SIG-M5 treated with dmso at 0.1 percent for 504 hours (cell line): ENCODE measurements around the gene TIMM44.

Experiments used
- DNase-seq: peaks from one replicate; lab custom pipeline; 2025; ENCODE audit not compliant: unreplicated experiment; lab: John Stamatoyannopoulos, UW

Gene TIMM44

DNA sequence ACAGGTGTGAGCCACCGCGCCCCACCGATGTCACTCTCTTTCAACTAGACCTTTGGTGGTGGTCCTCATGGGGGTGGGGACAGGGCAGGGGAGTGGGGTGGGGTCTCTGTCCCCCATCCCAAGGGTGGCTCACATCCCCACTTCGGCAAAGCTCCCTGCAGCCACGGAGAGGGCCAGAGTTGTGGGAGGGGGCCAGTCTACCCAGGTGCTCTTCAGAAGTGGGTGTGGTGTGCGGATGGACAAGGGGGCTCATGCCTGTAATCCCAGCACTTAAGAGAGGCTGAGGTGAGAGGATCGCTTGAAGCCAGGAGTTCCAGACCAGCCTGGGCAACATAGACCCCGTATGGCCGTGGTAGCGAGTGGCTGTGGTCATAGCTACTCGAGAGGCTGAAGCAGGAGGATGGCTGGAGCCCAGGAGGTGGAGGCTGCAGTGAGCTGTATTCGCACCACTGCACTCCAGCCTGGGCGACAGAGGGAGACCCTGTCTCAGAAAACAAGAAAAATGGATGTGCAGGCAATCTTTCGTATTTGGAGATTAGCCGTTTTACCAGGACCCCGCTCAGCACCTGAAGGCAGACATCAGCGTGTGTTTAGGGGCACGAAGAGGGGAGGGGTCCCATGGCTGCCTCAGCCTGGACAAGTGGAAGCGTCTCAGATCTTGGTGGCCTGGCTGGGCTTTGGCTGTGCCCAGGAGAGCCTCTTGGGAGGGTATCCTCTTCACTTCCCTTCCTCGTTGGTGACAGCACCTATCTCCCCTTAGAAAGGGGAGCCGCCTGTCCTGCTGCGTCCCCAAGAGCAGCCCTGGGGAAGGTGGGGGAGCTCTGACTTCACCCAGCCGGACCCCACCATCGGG, 28.0 kb downstream of the TIMM44 start:
- no peak for DNase-seq

DNA sequence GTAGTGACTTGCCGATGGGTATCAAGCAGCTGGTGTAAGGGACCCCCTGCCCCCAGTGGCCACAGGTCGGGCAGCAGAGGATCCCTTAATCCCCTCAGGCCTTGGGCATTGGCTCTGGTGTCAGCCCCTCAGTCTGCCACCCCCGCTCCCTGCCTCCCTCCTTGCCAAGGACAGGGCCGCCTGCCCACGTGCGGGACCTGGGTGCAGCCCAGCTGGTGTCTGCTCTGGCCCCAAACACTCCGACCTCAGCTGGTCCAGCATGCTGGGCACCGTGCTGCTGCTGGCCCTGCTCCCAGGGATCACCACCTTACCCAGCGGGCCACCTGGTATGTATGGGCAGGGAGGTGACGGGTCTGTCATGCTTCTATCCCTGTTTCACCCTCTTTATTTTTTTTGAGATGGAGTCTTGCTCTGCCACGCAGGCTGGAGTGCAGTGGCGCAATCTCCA, 28.8 kb downstream of the TIMM44 start, which contains the start of gene TGFBR3L:
Gene TGFBR3L, plus strand, starts transcription at position 233 of the 448 bp plus-strand sequence.
- DNase-seq, result no peak

DNA sequence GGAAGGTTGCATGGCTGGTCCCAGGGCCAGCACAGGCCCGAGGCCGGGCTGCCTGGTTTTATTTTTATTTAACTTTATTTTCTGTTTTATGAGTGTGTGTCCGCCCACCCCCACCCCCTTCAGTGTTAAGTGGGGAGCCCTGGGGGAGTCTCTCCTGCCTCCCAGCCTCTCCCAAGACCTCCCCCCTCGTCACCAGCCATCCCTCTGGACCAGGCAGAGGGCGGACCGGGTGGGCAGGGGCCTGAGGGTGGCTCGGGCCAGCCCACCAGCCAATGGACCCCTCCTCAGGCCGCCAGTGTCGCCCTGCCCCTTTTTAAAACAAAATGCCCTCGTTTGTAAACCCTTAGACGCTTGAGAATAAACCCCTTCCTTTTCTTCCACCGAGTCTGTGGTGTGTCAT, 29.4 kb downstream of the TIMM44 start:
- DNase-seq, result no peak

DNA sequence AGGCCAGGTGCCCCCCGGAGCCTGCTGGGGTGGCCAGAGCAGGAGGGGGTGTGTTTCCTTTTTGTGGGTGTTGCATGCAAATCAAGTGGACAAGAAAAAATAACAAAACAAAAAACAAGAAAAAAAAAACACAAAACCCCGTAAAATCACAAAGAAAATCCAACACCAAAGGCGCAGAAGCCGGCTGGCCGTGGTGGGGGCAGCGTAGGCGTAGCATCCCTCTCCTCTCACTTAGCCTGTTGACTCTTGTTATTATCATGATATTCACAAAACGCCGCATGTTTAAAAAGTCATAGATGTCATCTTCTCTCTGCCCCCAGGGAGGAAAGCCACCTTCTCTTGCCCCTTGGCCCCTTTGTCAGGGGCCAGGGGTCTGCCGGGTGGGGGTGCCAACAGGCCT, 29.8 kb downstream of the TIMM44 start:
- DNase-seq, result no peak

DNA sequence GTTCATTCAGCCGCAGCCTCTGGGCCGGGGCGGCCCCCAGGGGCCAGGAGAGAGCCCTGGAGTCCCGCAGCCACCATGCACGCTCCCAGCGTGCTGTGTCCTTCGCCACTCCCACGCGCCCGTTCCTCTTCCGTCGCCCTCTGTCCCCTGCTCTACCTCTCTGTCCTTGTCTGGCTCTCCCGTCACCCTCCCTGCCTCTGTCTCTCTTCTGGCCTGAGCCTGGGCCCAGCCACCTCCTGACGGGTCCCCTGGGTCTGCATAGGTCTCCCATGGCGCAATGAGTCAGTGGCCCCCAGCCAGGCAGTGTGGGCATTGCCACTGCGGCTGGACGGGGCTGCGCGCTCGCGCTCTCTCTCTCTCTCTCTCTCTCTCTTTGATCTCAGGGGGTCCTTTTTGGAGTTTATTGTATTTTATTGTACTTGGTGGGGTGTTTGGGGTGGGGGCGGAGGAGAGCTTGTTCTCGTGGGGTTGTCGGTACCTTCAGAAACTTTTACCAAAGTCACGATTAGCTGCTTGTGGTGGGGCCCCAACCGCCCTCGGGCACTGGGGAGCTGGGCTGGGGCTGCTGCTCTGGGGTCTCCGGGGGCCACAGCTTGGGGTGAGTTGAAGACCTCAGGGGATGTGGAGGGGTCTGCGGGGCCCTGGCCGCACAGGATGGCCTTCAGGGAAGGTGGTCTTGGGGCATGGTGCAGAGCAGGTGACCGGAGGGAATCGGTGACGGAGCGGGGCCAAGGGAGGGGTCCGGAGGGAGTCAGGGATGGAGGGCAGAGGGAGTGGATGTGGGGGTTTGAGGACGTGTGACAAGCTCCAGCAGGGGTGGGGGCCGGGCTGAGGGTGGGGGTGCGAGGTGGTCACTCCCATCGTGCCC, 30.5 kb downstream of the TIMM44 start:
- DNase-seq, result no peak

DNA sequence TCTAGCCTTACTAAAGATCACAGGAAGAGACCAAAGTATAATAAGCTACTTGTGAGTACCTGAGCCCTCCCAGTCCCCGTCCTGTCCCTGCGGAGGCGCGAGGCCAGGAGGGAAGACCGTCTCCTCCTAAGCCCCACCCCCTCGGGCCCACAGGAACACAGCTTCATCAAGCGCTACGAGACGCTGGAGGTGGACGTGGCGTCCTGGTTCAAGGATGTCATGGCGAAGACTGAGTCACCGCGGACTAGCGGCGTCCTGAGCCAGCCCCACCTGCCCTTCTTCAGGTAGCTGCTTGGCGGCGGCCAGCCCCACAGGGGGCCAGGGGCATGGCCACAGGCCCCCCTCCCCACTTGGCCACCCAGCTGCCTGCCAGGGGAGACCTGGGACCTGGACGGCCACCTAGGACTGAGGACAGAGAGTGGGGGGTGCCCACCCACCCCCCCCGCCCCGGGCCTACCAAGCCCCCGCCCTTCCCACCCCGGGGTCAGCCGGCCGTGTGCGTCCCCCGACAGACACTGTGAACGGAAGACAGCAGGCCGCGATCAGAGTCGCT, 31.2 kb downstream of the TIMM44 start:
- no peak for DNase-seq

DNA sequence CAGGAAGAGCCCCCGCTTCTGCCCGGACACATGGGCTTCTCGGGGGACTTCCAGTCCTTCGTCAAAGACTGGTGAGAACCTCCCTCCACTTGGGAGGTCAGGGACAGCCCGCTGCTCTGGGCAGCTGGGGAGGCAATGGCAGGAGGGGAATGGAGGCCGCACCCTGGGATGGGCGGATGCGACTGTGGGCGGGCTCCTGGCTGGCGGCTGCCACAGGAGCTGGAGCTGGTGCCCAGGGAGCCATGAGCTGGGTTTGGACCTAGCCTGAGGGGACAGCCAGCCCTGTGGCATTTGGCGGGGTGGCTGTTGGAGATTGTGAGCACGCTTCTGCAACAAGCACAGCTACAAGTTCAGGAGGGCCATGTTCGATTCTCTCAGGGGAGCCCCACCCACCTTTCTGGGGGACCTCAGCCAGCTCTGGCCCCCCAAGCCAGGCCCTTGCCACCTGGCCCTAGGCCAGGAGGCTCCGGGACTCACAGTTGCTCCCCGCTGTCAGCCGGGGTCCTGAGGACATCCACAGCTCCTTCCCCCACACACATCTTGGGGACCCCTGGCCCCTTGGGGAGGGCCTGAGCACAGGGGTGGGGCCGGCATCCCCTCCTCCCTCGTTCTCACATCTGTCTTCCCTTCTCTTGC, 31.8 kb downstream of the TIMM44 start:
- no peak for DNase-seq

DNA sequence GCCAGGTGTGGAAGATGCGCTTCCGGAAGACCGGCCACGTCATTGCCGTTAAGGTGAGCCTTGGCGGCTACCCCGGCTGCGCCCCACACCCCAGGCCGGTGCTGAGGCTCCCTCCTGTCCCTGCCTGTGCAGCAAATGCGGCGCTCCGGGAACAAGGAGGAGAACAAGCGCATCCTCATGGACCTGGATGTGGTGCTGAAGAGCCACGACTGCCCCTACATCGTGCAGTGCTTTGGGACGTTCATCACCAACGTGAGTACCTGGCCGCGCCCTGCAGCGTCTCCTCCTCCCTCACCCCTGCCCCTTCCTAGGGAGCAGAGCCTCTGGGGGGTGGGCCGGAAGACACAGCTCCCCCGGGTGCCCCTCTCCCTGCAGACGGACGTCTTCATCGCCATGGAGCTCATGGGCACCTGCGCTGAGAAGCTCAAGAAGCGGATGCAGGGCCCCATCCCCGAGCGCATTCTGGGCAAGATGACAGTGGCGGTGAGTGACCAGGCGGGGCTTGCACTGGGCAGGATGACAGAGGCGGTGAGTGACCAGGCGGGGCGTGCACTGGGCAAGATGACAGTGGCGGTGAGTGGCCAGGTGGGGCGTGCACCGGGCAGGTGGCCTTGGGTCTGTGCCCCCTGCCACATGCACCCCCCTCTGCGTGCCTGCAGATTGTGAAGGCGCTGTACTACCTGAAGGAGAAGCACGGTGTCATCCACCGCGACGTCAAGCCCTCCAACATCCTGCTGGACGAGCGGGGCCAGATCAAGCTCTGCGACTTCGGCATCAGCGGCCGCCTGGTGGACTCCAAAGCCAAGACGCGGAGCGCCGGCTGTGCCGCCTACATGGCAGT, 32.9 kb downstream of the TIMM44 start:
- no peak for DNase-seq

DNA sequence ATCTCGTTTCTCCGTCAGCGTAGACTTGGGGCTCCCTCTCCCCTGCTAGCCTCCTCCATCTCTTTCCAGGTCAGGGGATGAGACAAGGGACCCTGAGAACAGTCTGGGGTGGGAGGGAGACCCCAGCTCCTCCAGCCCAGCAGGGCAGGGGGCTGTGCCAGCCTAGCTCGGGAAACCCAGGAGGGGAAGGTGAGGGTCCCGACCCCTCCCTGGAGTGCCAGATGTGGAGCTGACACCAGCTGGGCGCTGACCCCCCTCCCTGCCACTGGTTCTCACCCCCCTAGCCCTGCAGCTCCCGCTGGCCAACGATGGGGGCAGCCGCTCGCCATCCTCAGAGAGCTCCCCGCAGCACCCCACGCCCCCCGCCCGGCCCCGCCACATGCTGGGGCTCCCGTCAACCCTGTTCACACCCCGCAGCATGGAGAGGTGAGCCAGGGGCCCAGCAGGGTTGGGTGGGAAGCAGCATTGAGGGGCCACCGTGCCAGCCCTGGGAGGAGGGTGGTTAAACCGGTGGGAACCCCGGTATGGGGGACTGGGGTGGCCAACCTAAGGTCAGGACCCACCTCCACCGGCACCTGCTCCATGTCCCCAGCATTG, 33.9 kb downstream of the TIMM44 start:
- DNase-seq, result no peak

DNA sequence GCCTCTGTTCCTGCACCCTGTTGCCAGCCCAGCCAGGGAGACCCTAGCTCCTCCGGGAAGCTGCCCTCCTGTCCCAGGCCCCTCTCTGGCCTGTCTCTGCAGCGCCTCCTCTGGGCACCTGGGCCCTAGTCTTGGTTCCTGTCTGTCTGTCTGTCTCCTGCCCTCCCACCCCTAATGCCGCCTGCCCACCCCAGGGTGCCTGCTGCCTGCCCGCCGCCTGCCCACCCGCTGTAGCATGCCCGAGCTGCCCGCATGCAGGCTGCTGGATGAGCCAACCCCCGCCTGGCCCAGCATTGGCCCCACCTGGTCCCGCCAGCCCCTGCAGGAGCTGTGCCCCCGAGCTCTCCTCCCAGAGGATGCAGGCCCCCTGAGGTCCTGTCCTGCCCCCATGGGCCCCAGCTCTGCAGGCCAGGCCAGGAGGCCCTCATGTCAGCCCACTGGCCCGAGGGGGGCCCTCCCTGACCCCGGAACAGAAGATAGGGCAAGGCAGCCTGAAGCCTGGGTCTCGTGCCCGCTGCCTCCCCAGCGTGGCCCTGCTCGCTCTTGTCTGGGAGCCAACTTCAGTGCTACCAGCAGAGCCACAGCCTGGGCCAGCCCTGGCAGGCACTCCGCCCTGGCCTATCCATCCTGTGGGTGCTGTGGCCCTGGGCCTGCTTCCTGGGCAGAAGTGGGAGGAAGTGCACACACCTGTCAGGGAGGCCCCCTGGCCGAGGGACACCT, 34.6 kb downstream of the TIMM44 start:
- no peak for DNase-seq

DNA sequence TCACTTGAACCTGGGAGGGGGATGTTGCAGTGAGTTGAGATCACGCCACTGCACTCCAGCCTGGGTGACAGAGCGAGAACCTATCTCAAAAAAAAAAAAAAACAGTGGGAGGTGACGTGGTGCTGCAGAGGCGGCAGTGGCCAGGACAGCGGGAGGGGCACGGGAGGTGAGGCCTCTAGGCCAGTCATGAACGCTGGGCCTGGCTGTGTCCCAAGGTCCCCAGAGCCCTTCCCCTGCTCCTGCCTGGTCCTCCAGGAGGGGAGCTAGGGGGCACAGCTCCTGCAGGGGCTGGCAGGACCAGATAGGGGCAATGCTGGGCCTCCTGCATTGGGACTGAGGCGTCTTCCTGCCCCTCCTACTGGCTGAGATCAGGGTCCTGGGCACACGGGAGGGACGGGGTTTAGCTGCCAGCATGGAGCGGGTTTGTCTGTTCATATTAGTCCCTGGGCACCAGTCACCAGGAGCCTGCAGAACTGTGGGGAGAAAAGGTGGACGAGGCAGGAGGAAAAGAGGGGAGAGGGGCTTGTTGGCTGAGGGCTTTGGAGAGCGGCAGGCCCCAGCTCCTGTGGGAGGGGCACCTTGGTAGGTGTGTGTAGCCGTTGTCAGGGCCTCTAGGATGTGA, 35.3 kb downstream of the TIMM44 start:
- no peak for DNase-seq

DNA sequence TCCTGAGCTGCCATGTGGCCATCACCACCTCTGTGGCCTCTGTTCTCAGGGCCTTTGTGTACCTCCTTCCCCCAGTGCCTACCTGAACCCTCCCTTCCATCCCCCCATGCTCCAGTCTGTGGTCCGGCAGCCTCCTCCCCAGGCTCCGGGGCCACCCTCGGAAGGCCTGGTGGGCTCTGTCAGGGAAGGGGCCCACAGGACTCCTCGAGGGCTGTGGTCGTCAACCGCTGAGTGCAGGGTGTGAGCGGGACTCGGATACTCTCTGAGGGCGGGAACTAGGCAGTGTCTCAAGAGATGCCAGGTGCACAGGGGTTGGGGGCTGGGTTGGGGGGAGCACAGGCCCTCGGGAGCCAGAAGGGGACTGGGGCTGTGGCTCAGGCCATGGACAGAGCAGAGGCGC, 35.9 kb downstream of the TIMM44 start:
- DNase-seq, result no peak

DNA sequence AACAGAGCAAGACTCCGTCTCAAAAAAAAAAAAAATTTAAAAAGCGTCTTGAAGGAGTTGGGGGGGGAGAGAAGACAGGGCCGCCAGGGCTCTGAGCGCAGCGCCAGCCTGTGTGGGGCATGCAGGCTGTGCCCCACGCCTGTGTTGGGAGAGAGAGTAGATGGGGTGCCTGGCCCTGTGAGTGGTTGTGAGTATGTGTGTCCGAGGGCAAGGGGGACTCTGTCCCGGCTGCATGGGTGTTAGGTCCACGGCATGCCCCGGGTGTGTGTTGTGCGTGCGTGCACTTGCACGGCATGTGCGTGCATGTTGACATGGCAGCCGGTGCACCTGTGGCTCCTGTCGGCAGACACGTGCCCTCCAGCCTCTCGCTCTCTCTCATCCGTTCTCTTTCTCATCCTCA, 36.3 kb downstream of the TIMM44 start:
- DNase-seq, result no peak

DNA sequence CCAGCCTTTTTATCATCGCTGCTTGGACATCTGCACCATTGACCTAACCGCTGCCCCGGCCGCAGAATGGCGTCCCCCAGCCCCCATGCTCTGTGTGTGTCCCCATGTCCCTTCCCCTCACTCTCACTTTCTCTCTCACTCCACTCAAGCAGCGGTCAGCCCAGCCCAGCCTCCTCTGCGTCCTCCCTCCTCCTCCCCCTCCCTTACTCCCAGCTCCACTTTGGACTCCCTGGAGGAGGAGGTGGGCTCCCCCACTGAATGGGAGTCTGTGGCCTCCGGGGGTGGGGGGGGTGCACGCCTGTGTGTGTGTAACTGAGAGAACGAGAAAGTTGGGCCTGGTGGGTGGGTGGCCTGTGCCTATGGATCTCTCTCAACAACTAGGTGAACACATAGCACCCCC, 37.6 kb downstream of the TIMM44 start:
- no peak for DNase-seq

DNA sequence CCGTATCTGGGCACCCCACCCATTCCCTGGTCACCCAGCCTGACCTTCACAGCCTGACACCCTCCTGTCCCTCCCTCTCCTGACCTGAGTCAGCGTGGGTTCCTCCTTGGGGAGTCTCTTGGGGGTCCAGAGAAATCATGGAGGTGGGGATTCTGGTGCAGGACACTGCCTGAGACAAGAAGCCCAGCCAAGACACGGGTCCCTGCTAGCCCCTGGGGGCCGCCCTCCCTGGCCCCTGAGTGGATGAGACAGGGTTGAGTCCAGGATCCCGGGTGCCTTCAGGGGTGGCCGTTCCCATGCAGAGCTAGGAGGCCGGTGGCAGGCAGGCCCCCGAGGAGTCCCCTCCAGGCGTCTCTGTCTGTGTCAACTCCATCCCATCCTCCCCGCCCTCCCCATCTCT, 38.2 kb downstream of the TIMM44 start:
- DNase-seq, result no peak

DNA sequence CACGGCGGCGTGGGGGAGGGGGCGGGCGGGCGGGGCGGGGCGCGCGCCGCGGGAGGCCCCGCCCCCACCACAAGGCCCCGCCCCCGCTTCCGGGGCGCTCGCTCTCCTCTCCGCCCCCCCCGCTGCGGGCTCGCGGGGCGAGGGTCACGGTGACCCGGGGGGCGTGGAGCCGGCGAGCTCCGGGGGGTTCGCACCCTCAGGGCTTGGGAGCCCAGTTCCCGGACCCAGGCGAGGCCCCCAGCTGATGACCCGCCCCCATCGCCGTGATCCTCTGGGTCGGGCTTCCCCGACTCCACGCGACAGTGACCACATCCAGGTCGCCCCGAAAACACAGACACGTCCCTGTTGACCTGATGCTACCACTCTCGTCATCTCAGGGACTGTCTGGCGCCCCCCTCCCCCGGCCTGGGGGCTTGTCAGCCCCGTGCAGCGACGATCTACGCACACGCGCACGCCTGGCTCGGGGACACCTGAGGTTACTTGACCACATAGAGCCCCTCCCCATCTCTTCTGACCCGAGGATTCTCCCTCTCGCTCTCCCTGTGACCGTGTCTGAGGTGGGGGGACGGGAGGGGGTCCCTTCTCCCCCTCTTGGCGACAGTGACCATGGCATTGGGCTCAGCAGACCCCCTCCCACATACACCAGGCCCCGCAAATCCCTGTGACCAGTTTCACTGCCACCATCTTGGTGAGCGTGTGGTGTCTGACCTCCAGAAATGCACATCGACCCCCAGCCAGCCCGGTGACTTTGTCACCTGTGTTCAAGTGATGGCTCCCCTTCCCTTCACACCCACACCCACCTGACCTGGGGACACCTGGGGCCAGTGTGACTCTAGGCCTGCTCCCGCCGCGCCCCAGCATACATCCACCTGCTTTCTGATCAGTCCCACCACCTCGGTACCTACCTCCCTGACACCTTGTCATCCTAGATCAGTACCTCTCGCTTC, 39.1 kb downstream of the TIMM44 start:
- DNase-seq, result no peak

DNA sequence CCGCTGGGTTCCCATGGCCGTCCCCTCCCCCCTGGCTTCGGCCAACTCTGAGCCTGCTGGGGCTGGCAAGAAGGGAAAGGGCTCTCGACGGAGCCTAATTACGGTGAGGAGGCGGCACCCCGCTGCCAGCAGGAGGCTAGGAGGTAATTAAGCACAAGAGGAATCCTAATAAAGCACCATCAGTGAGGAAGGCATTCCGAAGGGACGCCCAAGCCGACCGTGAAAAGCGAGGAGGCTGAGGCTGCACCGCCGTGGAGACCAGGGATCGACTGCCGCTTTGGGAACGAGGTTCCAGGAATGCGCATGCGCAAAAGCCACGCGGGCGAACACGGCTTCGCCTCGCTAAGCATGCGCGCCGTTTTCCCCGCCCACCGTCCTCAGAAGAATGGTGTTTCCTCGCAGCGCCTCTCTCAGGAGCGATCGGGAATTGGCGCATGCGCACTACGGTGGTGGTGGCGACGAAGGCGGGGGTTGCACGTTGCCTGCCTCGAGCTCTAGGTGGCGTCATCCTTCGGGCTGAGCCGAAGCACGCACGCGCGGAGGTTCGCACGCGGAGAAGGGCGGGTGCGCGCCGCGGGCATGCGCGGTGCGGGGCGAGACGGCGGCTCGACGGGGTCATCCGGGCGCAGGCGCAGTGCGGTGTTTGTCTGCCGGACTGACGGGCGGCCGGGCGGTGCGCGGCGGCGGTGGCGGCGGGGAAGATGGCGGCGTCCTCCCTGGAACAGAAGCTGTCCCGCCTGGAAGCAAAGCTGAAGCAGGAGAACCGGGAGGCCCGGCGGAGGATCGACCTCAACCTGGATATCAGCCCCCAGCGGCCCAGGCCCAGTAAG, 40.0 kb downstream of the TIMM44 start, which contains the start of gene MAP2K7:
Gene MAP2K7, plus strand, starts transcription at position 634 of the 830 bp plus-strand sequence. Its CDS starts 68 bp downstream, at position 702.
- peak; percentile 94 for DNase-seq
